ENCODE measurements around the gene ZC3H12A.

ZC3H12A gene

GRCh38 chr1:37477198-37477931, 3.0 kb downstream of the ZC3H12A start:
- no peak overlapping the region for H2AFZ ChIP-seq (ENCODE audit: low read depth, low read length)
- H3K4me1 ChIP-seq (ENCODE audit: insufficient read depth, low read length): peaks cover 40% of the 10 kb centered on the region
- no peak overlapping the region for H3K4me3 ChIP-seq (ENCODE audit: low read length)
- peaks cover 21% of the 10 kb centered on the region for H3K36me3 ChIP-seq (ENCODE audit: insufficient read depth, low read length)
- peaks cover 13% of the 10 kb centered on the region for H3K27me3 ChIP-seq (ENCODE audit: insufficient read depth, low read length)
- H3K9me3 ChIP-seq (ENCODE audit: low read length): no peaks in the 10 kb centered on the region

DNA sequence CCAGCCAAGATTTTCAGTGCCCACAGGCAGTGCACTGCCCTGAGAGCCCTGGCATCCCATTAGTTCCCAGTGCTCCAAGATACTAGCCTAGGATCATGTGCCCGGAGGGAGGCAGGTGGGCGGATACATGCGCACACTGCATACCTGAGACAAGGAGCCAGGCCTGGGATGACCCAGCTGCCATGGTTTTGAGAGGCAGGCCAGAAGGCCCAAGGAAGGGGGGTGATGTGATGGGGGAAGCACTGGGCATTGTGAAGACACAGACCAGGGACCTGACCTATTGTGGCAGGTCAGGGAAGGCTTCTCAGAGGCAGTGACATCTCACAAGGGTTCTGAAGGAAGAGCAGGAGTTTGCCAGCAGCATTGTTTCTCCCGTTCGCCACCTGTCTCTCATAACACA, 3.6 kb downstream of the ZC3H12A start:
- H2AFZ ChIP-seq (ENCODE audit: low read depth, low read length): no peak overlapping the region
- peaks cover 24% of the 10 kb centered on the region for H3K36me3 ChIP-seq (ENCODE audit: insufficient read depth, low read length)
- peaks cover 10% of the 10 kb centered on the region for H3K27me3 ChIP-seq (ENCODE audit: insufficient read depth, low read length)
- H3K9me3 ChIP-seq (ENCODE audit: low read length): no peaks in the 10 kb centered on the region
- H3K4me3 ChIP-seq (ENCODE audit: low read length): no peak overlapping the region
- H3K4me1 ChIP-seq (ENCODE audit: insufficient read depth, low read length): peaks cover 38% of the 10 kb centered on the region

- no peaks in the 10 kb centered on the region for H3K9me3 ChIP-seq (ENCODE audit: low read length)
- peaks cover 5% of the 10 kb centered on the region for H3K27me3 ChIP-seq (ENCODE audit: insufficient read depth, low read length)
- peaks cover 36% of the 10 kb centered on the region for H3K4me1 ChIP-seq (ENCODE audit: insufficient read depth, low read length)
- H3K4me3 ChIP-seq (ENCODE audit: low read length): no peak overlapping the region
- no peak overlapping the region for H2AFZ ChIP-seq (ENCODE audit: low read depth, low read length)
- H3K36me3 ChIP-seq (ENCODE audit: insufficient read depth, low read length): peaks cover 24% of the 10 kb centered on the region
Observed at GRCh38 chr1:37478451-37478881, 4.1 kb downstream of the ZC3H12A start.

GRCh38 chr1:37478890-37479254, 4.5 kb downstream of the ZC3H12A start:
- H3K36me3 ChIP-seq (ENCODE audit: insufficient read depth, low read length): peaks cover 24% of the 10 kb centered on the region
- H3K27me3 ChIP-seq (ENCODE audit: insufficient read depth, low read length): peaks cover 1% of the 10 kb centered on the region
- no peaks in the 10 kb centered on the region for H3K9me3 ChIP-seq (ENCODE audit: low read length)
- H2AFZ ChIP-seq (ENCODE audit: low read depth, low read length): no peak overlapping the region
- peaks cover 32% of the 10 kb centered on the region for H3K4me1 ChIP-seq (ENCODE audit: insufficient read depth, low read length)
- no peak overlapping the region for H3K4me3 ChIP-seq (ENCODE audit: low read length)

- H3K27me3 ChIP-seq (ENCODE audit: insufficient read depth, low read length): no peaks in the 10 kb centered on the region
- H3K36me3 ChIP-seq (ENCODE audit: insufficient read depth, low read length): peaks cover 24% of the 10 kb centered on the region
- H3K4me3 ChIP-seq (ENCODE audit: low read length): no peak overlapping the region
- peaks cover 29% of the 10 kb centered on the region for H3K4me1 ChIP-seq (ENCODE audit: insufficient read depth, low read length)
- no peak overlapping the region for H2AFZ ChIP-seq (ENCODE audit: low read depth, low read length)
- no peaks in the 10 kb centered on the region for H3K9me3 ChIP-seq (ENCODE audit: low read length)
Observed at GRCh38 chr1:37479255-37480124, 5.1 kb downstream of the ZC3H12A start.

GRCh38 chr1:37480125-37480466, 5.7 kb downstream of the ZC3H12A start:
- Histone ChIP-seq H2AFZ (ENCODE audit: low read depth, low read length) (no peak overlapping the region), H3K36me3 (ENCODE audit: insufficient read depth, low read length) (peaks cover 24% of the 10 kb centered on the region), H3K27me3 (ENCODE audit: insufficient read depth, low read length) (no peaks in the 10 kb centered on the region), H3K4me3 (ENCODE audit: low read length) (no peak overlapping the region), H3K4me1 (ENCODE audit: insufficient read depth, low read length) (peaks cover 27% of the 10 kb centered on the region), H3K9me3 (ENCODE audit: low read length) (no peaks in the 10 kb centered on the region)

GRCh38 chr1:37480581-37481288, 6.4 kb downstream of the ZC3H12A start:
- peaks cover 23% of the 10 kb centered on the region for H3K4me1 ChIP-seq (ENCODE audit: insufficient read depth, low read length)
- no peaks in the 10 kb centered on the region for H3K27me3 ChIP-seq (ENCODE audit: insufficient read depth, low read length)
- H3K36me3 ChIP-seq (ENCODE audit: insufficient read depth, low read length): peaks cover 24% of the 10 kb centered on the region
- H3K9me3 ChIP-seq (ENCODE audit: low read length): no peaks in the 10 kb centered on the region
- no peak overlapping the region for H3K4me3 ChIP-seq (ENCODE audit: low read length)
- H2AFZ ChIP-seq (ENCODE audit: low read depth, low read length): no peak overlapping the region

DNA sequence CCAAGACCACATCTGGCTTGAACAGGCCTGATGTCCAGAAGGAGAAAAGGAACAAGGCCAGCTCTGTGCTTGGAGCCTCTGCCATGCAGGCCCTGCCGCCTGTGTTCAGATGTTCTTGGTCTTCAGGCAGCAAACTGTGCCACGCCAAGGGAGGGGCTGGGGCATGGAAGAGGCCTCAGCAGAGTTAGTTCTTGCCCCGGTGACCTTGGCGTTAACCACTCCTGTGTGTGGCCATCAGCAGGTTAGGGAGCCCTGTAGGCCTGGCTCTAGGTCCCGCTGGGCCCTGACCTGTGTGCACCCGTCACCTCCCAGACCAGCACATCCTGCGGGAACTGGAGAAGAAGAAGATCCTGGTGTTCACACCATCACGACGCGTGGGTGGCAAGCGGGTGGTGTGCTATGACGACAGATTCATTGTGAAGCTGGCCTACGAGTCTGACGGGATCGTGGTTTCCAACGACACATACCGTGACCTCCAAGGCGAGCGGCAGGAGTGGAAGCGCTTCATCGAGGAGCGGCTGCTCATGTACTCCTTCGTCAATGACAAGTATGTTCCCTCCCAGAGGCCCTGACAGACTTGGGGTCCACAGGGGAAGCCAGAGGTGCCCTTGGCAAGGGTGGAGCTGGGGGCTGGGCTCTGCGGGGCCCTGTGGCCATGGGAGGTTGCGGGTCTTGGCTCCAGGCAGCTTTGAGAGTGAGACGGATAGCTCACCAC, 7.1 kb downstream of the ZC3H12A start:
- no peak overlapping the region for H2AFZ ChIP-seq (ENCODE audit: low read depth, low read length)
- no peaks in the 10 kb centered on the region for H3K9me3 ChIP-seq (ENCODE audit: low read length)
- H3K4me3 ChIP-seq (ENCODE audit: low read length): no peak overlapping the region
- no peaks in the 10 kb centered on the region for H3K27me3 ChIP-seq (ENCODE audit: insufficient read depth, low read length)
- H3K36me3 ChIP-seq (ENCODE audit: insufficient read depth, low read length): peaks cover 22% of the 10 kb centered on the region
- peaks cover 22% of the 10 kb centered on the region for H3K4me1 ChIP-seq (ENCODE audit: insufficient read depth, low read length)

GRCh38 chr1:37482004-37482785, 7.8 kb downstream of the ZC3H12A start:
- H3K36me3 ChIP-seq (ENCODE audit: insufficient read depth, low read length): peaks cover 22% of the 10 kb centered on the region
- no peak overlapping the region for H3K4me3 ChIP-seq (ENCODE audit: low read length)
- H3K4me1 ChIP-seq (ENCODE audit: insufficient read depth, low read length): peaks cover 14% of the 10 kb centered on the region
- no peak overlapping the region for H2AFZ ChIP-seq (ENCODE audit: low read depth, low read length)
- H3K9me3 ChIP-seq (ENCODE audit: low read length): no peaks in the 10 kb centered on the region
- no peaks in the 10 kb centered on the region for H3K27me3 ChIP-seq (ENCODE audit: insufficient read depth, low read length)

- H3K4me3 ChIP-seq (ENCODE audit: low read length): no peak overlapping the region
- H2AFZ ChIP-seq (ENCODE audit: low read depth, low read length): no peak overlapping the region
- peaks cover 6% of the 10 kb centered on the region for H3K4me1 ChIP-seq (ENCODE audit: insufficient read depth, low read length)
- H3K27me3 ChIP-seq (ENCODE audit: insufficient read depth, low read length): no peaks in the 10 kb centered on the region
- H3K36me3 ChIP-seq (ENCODE audit: insufficient read depth, low read length): peaks cover 22% of the 10 kb centered on the region
- no peaks in the 10 kb centered on the region for H3K9me3 ChIP-seq (ENCODE audit: low read length)
Observed at GRCh38 chr1:37482796-37483744, 8.7 kb downstream of the ZC3H12A start.

DNA sequence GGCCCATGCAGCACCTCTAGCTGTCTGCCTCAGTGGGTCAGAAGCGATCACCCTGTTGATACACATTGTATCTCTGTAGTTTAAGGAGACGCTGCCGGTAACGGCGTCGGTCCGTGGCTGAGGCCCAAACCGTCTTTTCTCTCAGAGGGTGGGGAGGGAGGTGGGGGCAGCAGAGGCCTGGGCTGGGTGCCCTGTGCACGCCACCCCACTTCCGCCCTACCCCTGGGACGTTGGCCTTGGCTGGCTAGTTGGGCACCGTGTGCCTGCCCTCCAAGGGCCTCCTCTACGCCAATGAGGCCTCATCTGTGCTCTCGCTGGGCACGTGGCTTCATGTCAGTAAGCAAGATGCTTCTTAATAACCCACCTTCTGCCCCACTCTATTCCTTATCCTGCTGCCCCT, 9.4 kb downstream of the ZC3H12A start:
- H3K9me3 ChIP-seq (ENCODE audit: low read length): no peaks in the 10 kb centered on the region
- no peak overlapping the region for H2AFZ ChIP-seq (ENCODE audit: low read depth, low read length)
- peaks cover 5% of the 10 kb centered on the region for H3K4me1 ChIP-seq (ENCODE audit: insufficient read depth, low read length)
- H3K27me3 ChIP-seq (ENCODE audit: insufficient read depth, low read length): no peaks in the 10 kb centered on the region
- peaks cover 22% of the 10 kb centered on the region for H3K36me3 ChIP-seq (ENCODE audit: insufficient read depth, low read length)
- H3K4me3 ChIP-seq (ENCODE audit: low read length): no peak overlapping the region
